SU-DHL-6 (cell line): ENCODE results near the gene CNTN5.

Experiments used
- H2AFZ ChIP-seq: fragments of 200-600 bp; sonication (generic); 2 replicates; pipeline ENCODE4 v1.6.1; 2014; ENCODE audit warnings: low read depth, mild to moderate bottlenecking, moderate library complexity, mixed read lengths, antibody characterized with exemption, low read length; ENCODE audit not compliant: severe bottlenecking
- H3F3A ChIP-seq: fragments of 200-600 bp; shearing (Covaris generic); 2 replicates; pipeline ENCODE4 v1.6.0; 2016; ENCODE audit warnings: antibody characterized with exemption, mild to moderate bottlenecking; ENCODE audit not compliant: insufficient read depth
- H3K27ac ChIP-seq: fragments of 200-600 bp; sonication (generic); 2 replicates; pipeline ENCODE4 v1.5.1; 2016; ENCODE audit warnings: low read depth, mild to moderate bottlenecking, low read length, moderate library complexity, mixed read lengths
- H3K27me3 ChIP-seq: fragments of 200-600 bp; sonication (generic), shearing (Covaris generic); 2 replicates; pipeline ENCODE4 v1.6.0; 2014; ENCODE audit warnings: mild to moderate bottlenecking, low read length
- H3K36me3 ChIP-seq: fragments of 200-600 bp; sonication (generic); 2 replicates; pipeline ENCODE4 v1.6.1; 2014; ENCODE audit warnings: mild to moderate bottlenecking, low read length, mixed read lengths
- H3K4me2 ChIP-seq: fragments of 300-600, 200-600 bp; shearing (Covaris generic), sonication (generic); 2 replicates; pipeline ENCODE4 v1.6.0; 2014; ENCODE audit warnings: low read length, low read depth, mild to moderate bottlenecking; ENCODE audit not compliant: poor library complexity, severe bottlenecking
- H3K4me3 ChIP-seq: fragments of 200-600 bp; sonication (generic); 2 replicates; pipeline ENCODE4 v1.5.1; 2014; ENCODE audit warnings: antibody characterized with exemption, low read length, mild to moderate bottlenecking, mixed read lengths; ENCODE audit not compliant: insufficient read depth, poor library complexity, severe bottlenecking
- H3K79me2 ChIP-seq: fragments of 200-600 bp; sonication (generic); 2 replicates; pipeline ENCODE4 v1.6.1; 2014; ENCODE audit warnings: mild to moderate bottlenecking, low read length, moderate library complexity; ENCODE audit not compliant: insufficient read depth
- H3K9ac ChIP-seq: fragments of 200-600 bp; sonication (generic); 2 replicates; pipeline ENCODE4 v1.7.0; 2014; ENCODE audit warnings: mild to moderate bottlenecking, low read length
- H3K9me2 ChIP-seq: fragments of 200-600 bp; sonication (generic); replicated peaks from 2 replicates; pipeline ENCODE4 v1.6.1; 2014; ENCODE audit warnings: low read length; ENCODE audit not compliant: insufficient read depth
- H3K9me3 ChIP-seq: fragments of 200-600 bp; sonication (generic); 2 replicates; pipeline ENCODE4 v1.6.1; 2014; ENCODE audit warnings: low read length, mixed read lengths; ENCODE audit not compliant: insufficient read depth
- H4K20me1 ChIP-seq: fragments of 200-600 bp; sonication (generic); 2 replicates; pipeline ENCODE4 v1.6.1; 2014; ENCODE audit warnings: low read depth, mild to moderate bottlenecking, antibody characterized with exemption, low read length, moderate library complexity, mixed read lengths
- CTCF ChIP-seq: fragments of 200-600 bp; sonication (generic); IDR thresholded peaks from one replicate; pipeline ENCODE4 v1.5.1; 2017; ENCODE audit warnings: antibody characterized with exemption, mild to moderate bottlenecking, low read length, moderate library complexity; ENCODE audit not compliant: insufficient read depth, poor library complexity, severe bottlenecking
- EZH2phosphoT487 ChIP-seq: fragments of 200-600 bp; sonication (generic), shearing (Covaris generic); conservative IDR thresholded peaks from 2 replicates; pipeline ENCODE4 v1.6.1; 2018; ENCODE audit warnings: mild to moderate bottlenecking, antibody characterized with exemption, low read length, moderate library complexity, mixed read lengths

The CNTN5 gene

GRCh38 chr11:99351624-99352023, 330.9 kb downstream of the CNTN5 start:
- TF ChIP-seq CTCF (no peak), EZH2phosphoT487 (no peak)
- no peak overlapping the region for H3K4me2 ChIP-seq
- H3K9me2 ChIP-seq, result no peaks in the 10 kb centered on the region
- no peaks in the 10 kb centered on the region for H4K20me1 ChIP-seq
- no peak overlapping the region for H3K4me3 ChIP-seq
- no peak overlapping the region for H2AFZ ChIP-seq
- H3F3A ChIP-seq, result no peaks in the 10 kb centered on the region
- H3K79me2 ChIP-seq, result no peaks in the 10 kb centered on the region
- no peaks in the 10 kb centered on the region for H3K27me3 ChIP-seq
- no peak overlapping the region for H3K9ac ChIP-seq
- no peak overlapping the region for H3K27ac ChIP-seq
- no peaks in the 10 kb centered on the region for H3K9me3 ChIP-seq
- no peaks in the 10 kb centered on the region for H3K36me3 ChIP-seq

- H3K4me3 ChIP-seq, result no peak overlapping the region
These were observed 331.9 kb downstream of the CNTN5 start for GRCh38 chr11:99352642-99353041.

GRCh38 chr11:99366546-99366945, 345.8 kb downstream of the CNTN5 start:
- Histone ChIP-seq H3K27me3 (no peaks in the 10 kb centered on the region), H3F3A (no peaks in the 10 kb centered on the region), H3K9ac (no peak overlapping the region), H3K79me2 (no peaks in the 10 kb centered on the region), H3K9me3 (no peaks in the 10 kb centered on the region), H2AFZ (no peak overlapping the region), H3K27ac (no peak overlapping the region), H3K36me3 (no peaks in the 10 kb centered on the region), H3K4me3 (no peak overlapping the region), H4K20me1 (no peaks in the 10 kb centered on the region), H3K4me2 (no peak overlapping the region), H3K9me2 (no peaks in the 10 kb centered on the region)
- no peak for TF ChIP-seq CTCF
- no peak for TF ChIP-seq EZH2phosphoT487

More at GRCh38 chr11:99352642-99353041, 331.9 kb downstream of the CNTN5 start:
- Histone ChIP-seq H3K4me2 (no peak overlapping the region), H3K27ac (no peak overlapping the region), H3K36me3 (no peaks in the 10 kb centered on the region), H2AFZ (no peak overlapping the region), H3K27me3 (no peaks in the 10 kb centered on the region), H3F3A (no peaks in the 10 kb centered on the region), H3K9me3 (no peaks in the 10 kb centered on the region), H4K20me1 (no peaks in the 10 kb centered on the region), H3K9me2 (no peaks in the 10 kb centered on the region), H3K79me2 (no peaks in the 10 kb centered on the region), H3K9ac (no peak overlapping the region)
- TF ChIP-seq EZH2phosphoT487 (no peak), CTCF (no peak)

- no peaks in the 10 kb centered on the region for H3K36me3 ChIP-seq
- no peaks in the 10 kb centered on the region for H3K79me2 ChIP-seq
- no peak overlapping the region for H3K4me2 ChIP-seq
- no peak overlapping the region for H3K4me3 ChIP-seq
- no peak overlapping the region for H3K9ac ChIP-seq
- no peaks in the 10 kb centered on the region for H3F3A ChIP-seq
- no peaks in the 10 kb centered on the region for H4K20me1 ChIP-seq
- H3K9me3 ChIP-seq, result no peaks in the 10 kb centered on the region
- H3K27me3 ChIP-seq, result no peaks in the 10 kb centered on the region
- TF ChIP-seq EZH2phosphoT487 (no peak), CTCF (no peak)
- H3K9me2 ChIP-seq, result no peaks in the 10 kb centered on the region
- H2AFZ ChIP-seq, result no peak overlapping the region
- no peak overlapping the region for H3K27ac ChIP-seq
These were observed 347.8 kb downstream of the CNTN5 start for GRCh38 chr11:99368583-99368982.
